Nephron progenitor cell (in vitro differentiated cells): ENCODE results near the gene NOS1AP.

Source experiments
- DNase-seq: peaks from one replicate; pipeline ENCODE4 v3.0.0; 2021
- H3K27ac Mint-ChIP-seq: 2 replicates; pipeline ENCODE4 v1.8.0; 2021; ENCODE audit warnings: mild to moderate bottlenecking, moderate library complexity, mixed read lengths
- H3K27me3 Mint-ChIP-seq: 2 replicates; pipeline ENCODE4 v1.8.0; 2021; ENCODE audit warnings: mild to moderate bottlenecking, low read depth, mixed read lengths; ENCODE audit not compliant: poor library complexity
- H3K36me3 Mint-ChIP-seq: 2 replicates; pipeline ENCODE4 v1.8.0; 2021; ENCODE audit warnings: low read depth, mixed read lengths
- H3K4me1 Mint-ChIP-seq: 2 replicates; pipeline ENCODE4 v1.8.0; 2021; ENCODE audit warnings: mixed read lengths
- H3K4me3 Mint-ChIP-seq: 2 replicates; pipeline ENCODE4 v1.8.0; 2021; ENCODE audit warnings: mild to moderate bottlenecking, moderate library complexity, mixed read lengths
- H3K9me3 Mint-ChIP-seq: 2 replicates; pipeline ENCODE4 v1.8.0; 2021; ENCODE audit warnings: mild to moderate bottlenecking, moderate library complexity, mixed read lengths
- CTCF ChIP-seq: fragments of 200-600 bp; sonication (generic); IDR thresholded peaks from 2 replicates; pipeline ENCODE4 v1.5.0; 2021; ENCODE audit warnings: antibody characterized with exemption

The NOS1AP gene

DNA sequence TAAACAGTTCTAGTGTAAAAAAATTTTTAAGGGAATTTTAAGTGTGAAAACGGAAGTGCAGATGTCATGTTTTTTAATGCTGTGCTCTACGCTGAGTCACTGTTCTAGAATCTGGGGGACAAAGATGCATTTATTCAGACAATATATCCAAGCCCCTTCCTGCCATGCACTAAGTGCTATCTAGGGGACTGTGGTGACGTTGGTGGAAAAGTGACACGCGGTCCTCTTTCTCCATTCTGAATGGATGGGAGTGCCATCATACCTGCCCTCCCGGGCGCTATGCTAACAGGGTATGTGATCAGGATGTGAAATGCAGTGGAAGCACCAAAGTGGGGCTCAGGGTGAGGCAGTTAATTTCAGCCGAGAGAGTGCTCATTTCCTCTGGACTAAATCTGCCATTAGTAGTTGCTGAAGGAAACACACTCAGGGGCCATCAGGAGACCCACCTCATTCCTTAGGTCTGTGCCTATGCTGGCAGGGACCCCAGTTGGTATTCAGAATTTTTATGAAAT is 318.6 kb downstream of the NOS1AP start:
- DNase-seq: no peak
- Mint-ChIP-seq H3K36me3 (peaks cover 4% of the 10 kb centered on the region), H3K27me3 (peaks cover 14% of the 10 kb centered on the region), H3K4me3 (no peak overlapping the region), H3K4me1 (peaks cover 48% of the 10 kb centered on the region), H3K27ac (no peak overlapping the region), H3K9me3 (no peaks in the 10 kb centered on the region)
- no peak for TF ChIP-seq CTCF

- Mint-ChIP-seq H3K9me3 (no peaks in the 10 kb centered on the region), H3K36me3 (peaks cover 2% of the 10 kb centered on the region), H3K27me3 (peaks cover 14% of the 10 kb centered on the region), H3K4me1 (peaks cover 46% of the 10 kb centered on the region), H3K27ac (no peak overlapping the region), H3K4me3 (peak overlapping the region; percentile 4)
- no peak for DNase-seq
- no peak for TF ChIP-seq CTCF
Observed at GRCh38 chr1:162388615-162389014, 319.1 kb downstream of the NOS1AP start.

DNA sequence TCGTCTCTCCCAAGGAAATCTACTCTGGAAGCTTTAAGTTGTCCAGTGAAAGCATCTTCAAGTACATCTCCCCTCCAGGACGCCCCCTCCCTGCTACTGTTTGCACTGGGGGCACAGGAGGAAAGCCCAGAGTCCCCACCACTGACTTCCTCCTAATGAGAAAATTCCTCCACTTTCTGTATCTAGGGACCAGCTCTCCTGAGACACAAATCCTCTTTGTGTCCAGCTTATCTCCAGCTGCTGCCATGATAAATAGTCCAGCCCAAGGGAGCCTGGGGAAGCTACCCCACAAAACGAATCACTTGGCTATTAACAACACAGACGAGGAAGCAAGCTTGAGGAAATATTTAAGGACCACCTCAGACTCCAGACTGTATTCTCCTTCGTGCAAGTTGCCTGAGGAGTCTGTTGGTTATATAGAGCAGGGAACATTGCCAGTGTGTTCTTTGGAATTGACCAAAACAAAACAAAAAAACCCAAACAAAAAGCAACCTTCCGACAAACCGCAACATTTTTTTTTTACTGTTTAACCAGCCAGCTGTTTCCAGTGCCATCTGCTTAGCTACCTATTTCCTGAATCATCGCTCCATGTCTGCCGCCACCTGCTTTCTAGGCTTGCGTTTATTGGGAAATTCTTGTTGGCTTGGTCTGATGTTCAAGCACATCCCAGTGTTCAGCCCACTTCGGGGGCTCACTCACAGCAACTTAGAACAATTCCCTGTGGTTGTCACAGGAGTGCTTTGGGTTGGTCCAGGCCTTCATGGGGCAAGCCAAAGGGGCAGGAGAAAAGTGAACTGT is 319.7 kb downstream of the NOS1AP start:
- DNase-seq: no peak
- H3K27me3 Mint-ChIP-seq: peaks cover 14% of the 10 kb centered on the region
- peak overlapping the region; percentile 4 for H3K4me3 Mint-ChIP-seq
- peaks cover 40% of the 10 kb centered on the region for H3K4me1 Mint-ChIP-seq
- no peak for TF ChIP-seq CTCF
- no peaks in the 10 kb centered on the region for H3K36me3 Mint-ChIP-seq
- no peak overlapping the region for H3K27ac Mint-ChIP-seq
- H3K9me3 Mint-ChIP-seq: no peaks in the 10 kb centered on the region

- H3K36me3 Mint-ChIP-seq: no peaks in the 10 kb centered on the region
- DNase-seq: no peak
- no peak overlapping the region for H3K27ac Mint-ChIP-seq
- H3K9me3 Mint-ChIP-seq: no peaks in the 10 kb centered on the region
- H3K4me3 Mint-ChIP-seq: no peak overlapping the region
- peaks cover 37% of the 10 kb centered on the region for H3K4me1 Mint-ChIP-seq
- no peak for TF ChIP-seq CTCF
- H3K27me3 Mint-ChIP-seq: peaks cover 14% of the 10 kb centered on the region
Observed at GRCh38 chr1:162389971-162390370, 320.5 kb downstream of the NOS1AP start.

- H3K27ac Mint-ChIP-seq: peak overlapping the region; percentile 64
- H3K36me3 Mint-ChIP-seq: no peaks in the 10 kb centered on the region
- H3K27me3 Mint-ChIP-seq: peaks cover 14% of the 10 kb centered on the region
- peaks cover 37% of the 10 kb centered on the region for H3K4me1 Mint-ChIP-seq
- no peaks in the 10 kb centered on the region for H3K9me3 Mint-ChIP-seq
- H3K4me3 Mint-ChIP-seq: no peak overlapping the region
- TF ChIP-seq CTCF: no peak
- no peak for DNase-seq
Observed at GRCh38 chr1:162390396-162391185, 321.1 kb downstream of the NOS1AP start.
